GM18499 (cell line): ENCODE measurements around the gene PRODH2.
"Not testable (repeated sequence)": the region's sequence is repeated elsewhere in the genome, so short reads cannot be mapped to it uniquely, and the experiment has no call there.

Experiments used
- ATAC-seq: cut with Tn5 transposase; IDR thresholded peaks from one replicate; pipeline ENCODE4 v1.9.1; 2021; ENCODE audit warnings: moderate number of reproducible peaks; ENCODE audit not compliant: insufficient read depth, unreplicated experiment

PRODH2 gene

DNA sequence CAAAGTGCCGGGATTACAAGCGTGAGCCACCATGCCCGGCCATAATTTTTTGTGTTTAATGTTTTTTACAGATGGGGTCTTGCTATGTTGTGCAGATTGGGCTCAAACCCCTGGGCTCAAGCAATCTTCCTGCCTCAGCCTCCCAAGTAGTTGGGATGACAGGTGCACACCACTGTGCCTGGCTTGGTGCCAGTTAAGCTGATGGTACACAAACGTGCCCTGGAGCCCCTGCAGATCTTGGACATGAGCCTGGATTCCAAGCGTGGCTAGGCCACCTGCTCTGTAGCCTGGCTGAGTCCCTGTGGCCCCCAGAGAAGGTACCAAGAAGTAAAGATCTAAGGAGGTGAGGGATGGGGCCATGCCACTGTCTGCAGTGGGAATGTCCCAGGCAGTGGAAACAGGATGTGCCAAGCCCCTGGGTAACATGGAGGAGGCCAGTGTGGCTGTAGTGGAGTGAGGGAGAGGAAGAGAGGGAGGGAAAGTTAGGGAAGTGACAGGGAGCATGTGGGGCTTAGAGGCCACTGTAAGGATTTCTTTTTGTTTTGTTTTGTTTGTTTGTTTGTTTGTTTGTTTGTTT is 7.0 kb downstream of the PRODH2 start:
- ATAC-seq, result no peak

DNA sequence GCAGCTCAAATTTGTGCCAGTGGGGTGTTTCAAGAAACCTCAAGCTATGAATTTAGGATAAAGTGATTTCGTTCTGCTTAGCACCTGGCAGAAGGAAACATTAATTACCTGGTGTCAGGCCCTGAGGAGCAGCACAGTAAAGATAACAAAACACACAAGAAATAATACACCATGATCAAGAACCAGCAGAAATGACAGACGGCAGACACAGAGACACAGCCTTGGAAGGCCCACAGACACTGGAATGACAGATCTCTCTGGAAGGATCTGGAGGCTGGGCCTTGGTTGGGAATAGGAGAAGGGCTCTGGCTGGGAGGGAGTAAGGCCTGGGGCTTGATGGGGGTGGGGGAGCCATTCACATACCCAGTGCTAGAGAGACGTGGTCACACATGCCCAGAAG is 10.8 kb downstream of the PRODH2 start:
- no peak for ATAC-seq

DNA sequence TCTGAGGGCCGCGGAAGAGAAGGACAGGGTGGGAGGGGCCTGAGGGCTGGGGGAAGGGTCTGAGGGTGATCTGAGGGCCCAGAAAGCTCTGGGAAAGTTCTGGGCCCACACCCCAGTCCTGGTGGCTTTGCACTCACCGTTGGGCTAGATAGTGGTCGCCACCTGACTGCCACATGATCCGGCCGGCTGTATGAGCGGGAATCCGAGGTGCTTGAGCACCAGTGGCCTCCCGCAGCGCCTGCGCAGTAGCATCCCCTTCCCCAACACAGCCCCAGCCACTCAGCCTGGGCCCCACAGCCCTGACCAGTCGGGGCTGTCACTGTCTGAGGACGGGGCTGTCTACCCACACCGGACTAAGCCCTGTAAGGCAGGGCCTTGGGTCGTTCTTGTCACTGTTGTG is 15.0 kb downstream of the PRODH2 start:
- ATAC-seq, result no peak

DNA sequence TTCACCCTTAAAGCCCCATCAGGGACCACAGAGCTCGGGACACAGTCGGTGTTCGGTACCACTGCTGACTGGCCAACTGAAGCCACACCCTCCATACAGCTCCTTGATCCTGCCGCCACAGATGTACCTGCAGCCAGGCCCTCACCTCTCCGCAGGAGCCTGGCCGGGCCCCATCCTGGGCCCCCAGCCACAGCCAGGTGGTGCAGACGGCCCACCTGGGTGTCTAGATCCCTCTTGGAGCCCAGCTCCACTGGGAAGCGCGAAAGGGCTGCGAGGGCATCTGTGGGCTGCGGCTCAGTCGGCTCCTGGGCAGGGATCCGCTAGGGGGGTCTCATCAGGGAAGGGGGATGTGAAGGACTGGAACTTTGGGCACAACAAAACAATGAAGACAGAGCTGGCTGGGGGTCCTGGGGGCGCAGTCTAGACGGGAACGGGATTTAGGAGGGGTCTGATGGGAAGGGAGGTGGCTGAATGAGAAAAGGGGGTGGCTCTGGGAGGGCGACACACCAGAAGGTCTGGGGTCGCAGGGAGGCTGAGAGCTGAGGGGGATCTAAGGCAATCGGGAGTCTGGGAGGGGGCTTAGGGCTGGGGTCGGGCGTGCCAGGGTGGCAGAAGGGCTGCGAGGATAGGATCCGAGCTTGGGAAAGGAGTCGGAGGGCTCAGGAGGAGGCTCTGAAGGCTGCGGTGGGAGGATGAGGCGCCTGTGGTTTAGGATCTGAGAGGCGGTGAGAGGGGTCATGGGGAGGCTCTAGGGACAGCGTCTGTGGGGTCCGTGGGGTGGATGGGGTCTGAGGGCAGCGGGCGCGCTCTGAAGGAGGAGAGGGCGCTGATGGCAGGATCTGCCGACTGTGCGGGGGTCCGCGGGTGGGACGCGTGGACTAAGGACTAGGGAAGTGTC is 15.8 kb downstream of the PRODH2 start:
- ATAC-seq, result no peak

DNA sequence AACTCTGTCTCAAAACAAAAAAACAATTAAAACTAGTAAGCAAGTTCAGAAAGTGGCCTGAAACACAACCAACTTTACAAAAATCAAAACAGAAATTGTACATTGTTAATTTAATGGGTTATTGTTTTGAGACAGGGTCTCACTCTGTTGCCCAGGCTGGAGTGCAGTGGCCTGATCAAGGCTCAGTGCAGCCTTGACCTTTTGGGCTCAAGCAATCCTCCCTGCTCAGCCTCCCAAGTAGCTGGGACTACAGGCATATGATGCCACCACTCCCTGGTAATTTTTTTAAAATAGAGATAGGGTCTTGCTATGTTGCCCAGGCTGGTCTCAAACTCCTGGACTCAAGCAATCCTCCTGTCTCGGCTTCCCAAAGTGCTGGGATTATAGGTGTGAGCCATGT is 17.1 kb downstream of the PRODH2 start:
- ATAC-seq, result not testable (repeated sequence)

DNA sequence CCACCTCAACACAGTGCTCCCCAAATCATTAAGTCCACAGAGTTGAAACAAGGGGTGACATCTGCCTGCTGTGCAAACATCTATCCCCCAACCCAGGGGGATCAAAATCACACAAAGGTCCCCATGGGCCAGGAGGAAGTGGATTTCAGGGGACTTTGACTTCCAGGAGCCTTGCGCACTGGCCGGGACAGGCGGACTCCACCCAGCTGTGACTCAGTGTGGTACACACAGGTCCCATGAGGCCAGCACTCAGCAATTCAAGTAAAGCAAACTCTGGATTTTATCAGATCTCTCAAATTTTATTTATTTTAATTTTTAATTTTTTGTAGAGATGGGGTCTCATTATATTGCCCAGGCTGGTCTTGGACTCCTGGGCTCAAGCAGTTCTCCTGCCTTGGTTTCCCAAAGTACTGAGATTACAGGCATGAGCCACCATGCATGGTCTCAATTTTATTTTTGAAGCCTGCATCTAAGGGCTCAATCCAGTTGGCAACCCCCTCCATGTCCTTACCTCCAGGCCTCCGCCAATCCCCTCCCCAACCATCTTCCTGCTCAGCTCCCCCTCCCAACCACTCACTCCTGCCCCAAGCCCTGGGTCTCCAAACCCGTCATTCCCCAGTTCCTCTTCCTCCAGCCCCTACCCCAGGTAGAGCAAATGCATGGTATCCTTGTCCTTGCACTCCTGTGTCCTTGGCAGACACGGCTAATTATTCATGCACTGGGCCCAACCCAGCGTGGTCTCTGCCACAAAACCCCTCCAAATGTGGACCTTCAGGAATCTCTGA is 19.1 kb downstream of the PRODH2 start:
- ATAC-seq, result no peak

DNA sequence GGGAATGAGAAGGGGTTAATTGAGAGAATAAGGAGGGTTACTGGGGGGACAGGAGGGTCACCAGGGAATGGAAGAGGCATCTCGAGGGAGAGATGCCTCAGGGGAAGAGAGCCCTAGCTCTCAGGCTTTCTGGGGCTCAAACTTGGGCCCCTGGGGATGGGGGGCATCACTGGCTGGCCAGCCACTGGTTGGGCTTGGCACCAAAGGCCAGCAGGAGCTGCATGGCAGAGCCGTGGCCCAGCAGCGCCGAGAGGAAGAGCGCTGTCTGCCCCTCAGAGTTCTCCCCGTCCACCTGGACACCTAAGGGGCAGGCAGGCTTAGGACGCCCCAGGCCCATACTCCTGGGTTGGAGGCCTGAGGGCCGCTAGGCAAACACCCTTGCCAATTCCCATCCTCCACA is 19.8 kb downstream of the PRODH2 start:
- no peak for ATAC-seq

DNA sequence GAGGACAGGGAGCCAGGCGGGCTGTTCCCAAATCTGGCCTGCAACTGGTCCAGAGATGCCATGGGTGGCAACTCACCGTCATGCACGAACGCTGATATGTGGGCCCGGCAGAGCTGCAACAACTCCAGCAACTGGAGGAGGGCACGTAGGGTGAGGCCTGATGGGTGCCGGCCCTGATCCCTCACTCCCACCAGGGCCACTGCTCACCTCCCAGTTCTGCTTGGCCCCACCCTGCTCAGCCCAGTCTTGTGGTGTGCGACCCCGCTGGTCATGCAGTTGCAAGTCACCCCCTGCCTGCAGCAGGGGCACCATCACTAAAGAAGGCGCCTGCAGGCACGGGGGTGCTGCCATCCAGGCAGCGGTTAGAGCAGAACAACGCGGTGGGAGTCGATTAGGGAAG is 20.3 kb downstream of the PRODH2 start:
- no peak for ATAC-seq

DNA sequence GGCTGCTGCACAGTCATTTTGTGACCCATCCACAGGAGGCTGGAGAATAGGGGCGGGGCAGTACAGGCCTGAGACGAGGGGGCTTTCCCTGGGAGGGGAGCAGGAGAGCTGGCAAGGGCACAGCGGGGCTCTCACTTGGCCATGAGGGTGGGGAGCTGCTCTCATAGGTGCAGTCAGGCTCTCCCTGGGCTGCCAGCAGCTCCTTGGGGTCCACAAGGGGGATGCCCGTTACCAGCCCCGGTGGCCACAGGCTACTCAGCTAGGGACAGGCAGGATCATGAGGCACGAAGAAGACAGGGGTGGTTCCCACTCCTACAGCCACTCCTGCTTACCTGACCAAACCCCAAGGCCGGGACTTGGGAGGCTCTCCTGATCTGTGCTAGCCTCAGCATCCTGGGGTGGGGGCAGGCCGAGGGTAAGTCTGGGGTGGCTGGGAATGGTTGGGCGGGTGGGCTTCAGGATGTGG is 20.8 kb downstream of the PRODH2 start:
- ATAC-seq, result no peak

DNA sequence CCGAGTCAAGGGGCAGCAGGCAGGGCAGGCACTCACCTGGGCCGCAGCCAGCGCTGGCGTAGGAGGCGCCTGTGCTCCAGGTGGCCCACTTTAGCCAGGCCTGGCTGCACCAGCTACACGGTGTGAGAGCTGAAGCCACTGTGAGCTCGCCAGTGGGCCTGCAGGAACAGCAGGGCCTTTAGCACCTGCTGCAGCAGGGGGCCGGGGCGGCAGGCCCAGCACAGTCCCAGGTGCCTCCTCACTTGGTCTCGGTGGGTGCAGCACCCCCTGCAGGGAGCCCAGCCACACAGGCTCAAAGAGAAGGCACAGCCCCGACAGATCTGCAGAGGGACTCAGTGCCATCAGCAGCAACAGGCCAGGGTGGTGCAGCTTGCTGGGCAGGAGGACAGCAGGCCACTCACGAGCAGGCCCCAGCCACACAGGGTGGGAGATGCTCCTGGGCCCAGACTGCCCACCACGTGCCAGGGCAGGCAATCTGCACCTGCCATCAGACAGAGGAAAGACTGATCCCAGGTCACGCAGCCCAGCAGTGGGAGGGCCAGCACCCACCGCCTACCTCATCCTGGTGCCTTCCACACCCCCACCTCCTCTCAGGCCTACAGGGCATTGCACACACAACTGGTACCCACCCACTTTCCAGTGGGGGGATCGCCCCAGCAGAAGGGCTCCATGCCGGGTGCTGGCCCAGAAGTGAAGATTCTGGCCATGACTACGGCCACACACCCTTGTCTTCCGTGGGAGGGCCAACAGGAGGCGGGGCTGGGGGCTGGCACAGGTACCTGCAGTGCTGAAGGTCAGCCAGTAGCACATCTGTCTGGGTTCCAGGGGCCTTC is 21.4 kb downstream of the PRODH2 start:
- ATAC-seq, result no peak

DNA sequence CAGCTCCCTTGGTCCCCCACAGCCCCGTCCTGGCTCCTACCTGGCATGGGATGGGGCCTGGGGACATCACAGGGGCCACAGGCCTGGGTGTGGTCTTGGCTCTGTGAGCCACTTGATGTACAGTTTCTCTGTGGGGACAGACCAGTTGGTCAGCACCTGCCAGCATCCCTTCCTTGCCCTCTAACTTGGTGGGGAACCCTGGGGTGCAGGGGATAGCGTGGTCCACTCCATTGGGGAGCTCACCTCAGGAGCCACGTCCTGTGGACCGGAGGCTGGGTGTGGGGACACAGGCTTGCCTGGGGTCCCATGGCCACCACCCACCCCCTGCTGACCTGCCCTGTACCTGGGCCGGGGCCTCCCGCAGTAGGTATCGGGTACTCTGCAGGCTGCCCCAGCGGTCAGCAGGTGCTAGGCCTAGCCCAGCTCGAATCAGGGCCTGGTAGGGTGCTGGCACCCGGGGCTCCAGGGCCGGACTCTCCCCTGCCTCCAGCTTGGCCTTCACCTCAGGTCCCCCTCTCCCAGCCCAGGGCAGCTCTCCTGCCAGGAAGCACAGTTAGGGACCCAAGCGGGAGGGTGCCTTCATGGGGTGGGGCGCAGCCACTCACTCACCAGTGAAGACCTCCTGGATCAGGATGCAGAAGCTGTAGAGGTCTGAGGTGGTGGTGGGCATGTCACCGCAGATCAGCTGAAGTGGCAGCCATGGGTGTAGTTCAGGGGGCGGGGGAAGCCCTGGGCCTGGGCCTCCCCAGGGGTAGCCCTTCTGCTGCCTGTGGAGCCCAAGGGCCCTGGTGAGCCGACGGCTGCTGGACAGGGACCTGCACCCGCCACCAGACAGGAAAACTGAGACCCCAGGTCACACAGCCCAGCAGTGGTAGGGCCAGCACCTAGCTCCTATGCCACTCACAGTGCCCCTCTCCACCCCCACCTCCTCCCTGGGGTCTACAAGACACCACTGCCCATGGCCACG is 22.4 kb downstream of the PRODH2 start:
- ATAC-seq, result no peak

DNA sequence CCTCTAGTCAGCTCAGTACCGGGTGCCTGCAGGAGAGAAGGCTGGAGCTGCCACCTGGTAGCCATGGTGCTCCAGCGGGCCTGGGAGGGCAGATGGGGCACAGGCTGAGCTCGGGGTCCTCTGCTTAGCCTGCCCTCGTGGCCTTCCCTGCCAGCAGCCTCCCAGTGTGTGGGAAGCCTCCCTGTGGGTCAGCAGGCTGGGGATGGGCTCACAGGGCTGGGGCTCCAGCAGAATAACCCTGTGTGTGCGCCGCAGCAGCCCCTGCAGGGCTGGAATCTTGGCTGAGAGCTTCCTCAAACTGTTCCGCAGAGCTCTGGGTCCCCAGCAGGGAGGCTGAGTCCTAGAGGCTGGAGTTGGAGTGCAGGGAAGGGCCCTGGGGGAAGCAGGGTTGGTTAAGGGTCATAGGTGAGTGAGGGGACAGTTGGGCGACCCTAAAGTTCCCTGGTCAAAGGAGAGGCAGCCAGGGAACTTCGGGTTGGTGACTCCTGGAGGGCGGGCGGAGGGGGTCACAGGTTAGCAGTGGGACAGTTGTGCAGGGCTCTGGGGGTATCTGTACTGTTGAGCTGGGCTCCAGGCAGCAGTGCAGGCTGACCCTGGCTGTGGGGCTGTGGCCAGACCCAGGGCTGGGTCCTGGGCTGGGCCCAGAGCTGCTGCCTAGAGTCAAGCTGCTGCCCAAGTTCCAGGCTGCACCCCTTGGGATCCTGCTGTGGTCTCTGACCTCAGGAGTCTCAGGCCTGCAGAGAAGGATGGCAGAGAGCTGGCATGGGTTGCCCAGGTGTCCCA is 23.3 kb downstream of the PRODH2 start:
- no peak for ATAC-seq

DNA sequence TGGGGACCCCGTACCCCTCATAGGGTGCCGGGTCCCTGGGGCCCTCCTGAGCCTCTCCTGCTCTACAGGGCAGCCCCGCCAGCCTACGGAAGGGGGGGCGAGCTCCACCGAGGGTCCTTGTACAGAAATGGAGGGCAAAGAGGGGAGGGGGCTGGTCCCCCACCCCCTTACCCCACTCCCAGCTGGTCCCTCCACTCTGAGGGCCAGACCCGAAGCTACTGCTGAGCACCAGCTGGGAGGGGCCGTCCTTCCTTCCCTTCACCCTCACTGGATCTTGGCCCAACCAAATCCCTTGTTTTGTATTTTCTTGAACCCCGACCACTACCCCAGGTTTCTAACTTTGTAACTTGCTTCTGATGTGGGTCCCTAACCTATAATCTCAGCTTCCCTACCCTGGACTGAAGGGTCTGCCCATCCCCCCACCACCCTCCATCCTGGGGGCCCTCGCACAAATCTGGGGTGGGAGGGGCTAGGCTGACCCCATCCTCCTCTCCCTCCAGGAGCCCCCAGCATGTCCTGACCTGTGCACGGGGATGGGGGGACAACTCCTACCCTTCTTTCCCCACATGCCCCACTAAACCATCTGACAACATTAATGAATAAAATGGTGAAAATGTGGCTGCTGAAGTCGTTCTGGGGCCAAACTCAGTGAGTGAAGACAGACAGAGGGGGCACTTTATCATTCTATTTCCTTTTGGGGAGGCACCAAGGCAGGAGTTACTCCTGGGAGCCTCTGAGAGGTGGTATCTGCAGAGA is 24.3 kb downstream of the PRODH2 start:
- ATAC-seq, result no peak

DNA sequence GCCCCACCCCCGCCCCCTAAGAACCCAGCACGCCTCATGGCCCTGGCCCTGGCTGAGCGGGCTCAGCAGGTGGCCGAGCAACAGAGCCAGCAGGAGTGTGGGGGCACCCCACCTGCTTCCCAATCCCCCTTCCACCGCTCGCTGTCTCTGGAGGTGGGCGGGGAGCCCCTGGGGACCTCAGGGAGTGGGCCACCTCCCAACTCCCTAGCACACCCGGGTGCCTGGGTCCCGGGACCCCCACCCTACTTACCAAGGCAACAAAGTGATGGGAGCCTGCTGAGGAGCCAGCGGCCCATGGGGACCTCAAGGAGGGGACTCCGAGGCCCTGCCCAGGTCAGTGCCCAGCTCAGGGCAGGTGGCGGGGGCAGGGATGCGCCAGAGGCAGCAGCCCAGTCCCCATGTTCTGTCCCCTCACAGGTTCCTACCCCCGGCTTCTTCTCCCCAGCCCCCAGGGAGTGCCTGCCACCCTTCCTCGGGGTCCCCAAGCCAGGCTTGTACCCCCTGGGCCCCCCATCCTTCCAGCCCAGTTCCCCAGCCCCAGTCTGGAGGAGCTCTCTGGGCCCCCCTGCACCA is 25.3 kb downstream of the PRODH2 start:
- no peak for ATAC-seq

DNA sequence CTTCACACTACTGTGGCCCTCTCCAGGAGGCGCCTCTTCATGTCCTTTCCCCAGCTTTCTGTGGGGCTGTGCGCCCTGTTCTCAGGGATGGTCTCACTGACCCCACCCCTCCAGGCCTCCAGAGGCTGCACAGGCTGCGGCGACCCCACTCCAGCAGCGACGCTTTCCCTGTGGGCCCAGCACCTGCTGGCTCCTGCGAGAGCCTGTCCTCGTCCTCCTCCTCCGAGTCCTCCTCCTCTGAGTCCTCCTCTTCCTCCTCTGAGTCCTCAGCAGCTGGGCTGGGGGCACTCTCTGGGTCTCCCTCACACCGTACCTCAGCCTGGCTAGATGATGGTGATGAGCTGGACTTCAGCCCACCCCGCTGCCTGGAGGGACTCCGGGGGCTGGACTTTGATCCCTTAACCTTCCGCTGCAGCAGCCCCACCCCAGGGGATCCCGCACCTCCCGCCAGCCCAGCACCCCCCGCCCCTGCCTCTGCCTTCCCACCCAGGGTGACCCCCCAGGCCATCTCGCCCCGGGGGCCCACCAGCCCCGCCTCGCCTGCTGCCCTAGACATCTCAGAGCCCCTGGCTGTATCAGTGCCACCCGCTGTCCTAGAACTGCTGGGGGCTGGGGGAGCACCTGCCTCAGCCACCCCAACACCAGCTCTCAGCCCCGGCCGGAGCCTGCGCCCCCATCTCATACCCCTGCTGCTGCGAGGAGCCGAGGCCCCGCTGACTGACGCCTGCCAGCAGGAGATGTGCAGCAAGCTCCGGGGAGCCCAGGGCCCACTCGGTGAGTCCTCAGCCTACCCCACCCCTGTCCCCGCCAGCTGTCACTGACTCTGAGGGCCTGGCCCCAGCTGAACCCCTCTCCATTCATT is 26.1 kb downstream of the PRODH2 start:
- ATAC-seq, result no peak

DNA sequence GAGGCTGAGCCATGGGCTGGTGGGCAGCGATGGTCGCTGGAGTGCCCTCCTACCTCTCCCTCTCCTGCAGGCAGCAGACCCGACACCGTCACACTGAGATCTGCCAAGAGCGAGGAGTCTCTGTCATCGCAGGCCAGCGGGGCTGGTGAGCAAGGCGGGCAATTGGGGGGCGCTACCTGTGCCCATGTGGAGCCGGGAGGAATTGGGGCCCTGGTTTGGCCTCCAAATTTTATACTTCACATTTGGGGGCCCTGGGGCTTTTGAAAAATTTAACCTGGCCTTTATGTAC is 27.4 kb downstream of the PRODH2 start:
- no peak for ATAC-seq
